Measurements from ENCODE around the gene TC2N.
"Not testable (repeated sequence)": the region's sequence is repeated elsewhere in the genome, so short reads cannot be mapped to it uniquely, and the experiment has no call there.

Gene TC2N

GRCh38 chr14:91867316-91867988, at the start of gene TC2N:
Gene TC2N, minus strand, starts transcription at chr14:91867536. Its CDS starts 53,767 bp downstream, at chr14:91813769.
- DNase-seq (ENCODE audit: low read depth in 2 of 2, low spot score in 1 of 2), result no peak

DNA sequence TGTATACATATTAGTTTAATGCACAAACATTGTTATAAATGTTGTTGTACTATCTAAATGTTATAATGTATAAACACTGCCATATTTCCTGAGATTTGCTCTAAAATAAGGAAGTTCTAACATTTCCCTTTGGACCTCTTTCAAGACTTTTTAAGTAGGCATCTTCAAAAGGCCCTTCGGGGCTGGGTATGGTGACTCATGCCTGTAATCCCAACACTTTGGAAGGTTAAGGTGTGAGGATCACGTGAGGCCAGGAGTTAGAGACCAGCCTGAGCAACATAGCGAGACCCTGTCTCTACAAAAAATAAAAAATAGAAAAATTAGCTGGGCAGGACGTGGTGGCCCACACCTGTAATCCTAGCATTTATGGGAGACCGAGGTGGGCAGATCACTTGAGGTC, 44.7 kb upstream of the TC2N start:
- no peak for DNase-seq (ENCODE audit: low read depth in 2 of 2, low spot score in 1 of 2)

DNA sequence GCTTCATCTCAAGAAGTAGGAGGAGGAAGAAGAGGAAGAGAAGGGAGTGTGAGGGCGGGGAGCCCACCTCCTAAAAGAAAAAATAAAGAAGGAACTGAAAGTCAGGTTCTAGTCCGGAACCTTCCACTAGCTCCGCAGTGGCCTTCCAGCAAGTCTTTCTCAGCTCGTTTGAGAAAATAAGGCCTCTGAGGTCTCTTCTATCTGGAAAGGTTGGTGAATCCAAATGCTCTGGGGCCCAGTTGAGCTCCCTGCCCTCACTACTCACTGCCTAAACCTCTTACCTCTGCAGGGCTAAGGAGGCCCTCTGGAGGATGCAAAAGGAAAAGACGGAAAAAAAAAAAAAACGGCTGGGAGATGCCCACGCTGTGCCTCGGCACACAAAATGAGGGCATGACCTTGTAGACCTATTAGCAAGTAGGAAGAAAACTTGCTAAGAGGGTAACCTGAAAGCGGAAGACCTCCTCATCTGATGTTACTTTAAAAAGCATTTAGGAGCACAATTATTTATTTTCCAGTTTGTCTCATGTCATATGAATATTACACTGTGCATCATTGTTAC, 44.2 kb upstream of the TC2N start:
- no peak for DNase-seq (ENCODE audit: low read depth in 2 of 2, low spot score in 1 of 2)

- no peak for DNase-seq (ENCODE audit: low read depth in 2 of 2, low spot score in 1 of 2)
Measured at GRCh38 chr14:91910196-91910595, 42.9 kb upstream of the TC2N start.

GRCh38 chr14:91906374-91906773, 39.0 kb upstream of the TC2N start:
- no peak for DNase-seq (ENCODE audit: low read depth in 2 of 2, low spot score in 1 of 2)

DNA sequence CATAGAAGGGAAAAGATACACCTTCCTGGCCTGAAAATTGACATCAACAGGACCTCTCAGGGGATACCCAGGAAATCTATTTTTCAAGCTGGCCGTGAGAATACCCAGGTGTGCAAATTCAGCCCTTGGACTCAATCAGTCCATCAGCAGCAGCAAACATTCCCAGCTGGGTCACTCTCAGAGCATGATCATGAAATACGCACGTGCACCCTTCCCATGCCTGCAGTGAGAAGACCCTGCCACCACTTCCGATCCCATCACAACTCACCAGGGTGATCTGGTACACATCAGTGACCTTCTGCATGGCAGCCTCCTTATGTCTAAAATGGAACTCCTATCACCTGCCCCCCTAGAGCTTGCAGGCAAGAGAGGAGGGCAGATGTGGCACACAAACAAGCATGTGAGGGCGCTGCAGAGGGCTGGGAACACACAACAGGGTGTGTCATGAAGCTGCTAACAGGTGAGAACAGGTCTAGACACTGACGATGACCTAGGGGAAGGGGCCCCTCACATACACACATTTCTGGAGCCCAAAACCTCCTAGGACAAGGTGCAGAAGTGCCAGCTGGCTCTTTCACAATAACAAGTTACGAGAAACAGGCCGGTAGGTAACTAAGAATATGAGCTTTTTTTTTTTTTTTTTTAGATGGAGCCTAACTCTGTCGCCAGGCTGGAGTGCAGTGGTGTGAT, 37.8 kb upstream of the TC2N start:
- DNase-seq (ENCODE audit: low read depth in 2 of 2, low spot score in 1 of 2), result no peak

DNA sequence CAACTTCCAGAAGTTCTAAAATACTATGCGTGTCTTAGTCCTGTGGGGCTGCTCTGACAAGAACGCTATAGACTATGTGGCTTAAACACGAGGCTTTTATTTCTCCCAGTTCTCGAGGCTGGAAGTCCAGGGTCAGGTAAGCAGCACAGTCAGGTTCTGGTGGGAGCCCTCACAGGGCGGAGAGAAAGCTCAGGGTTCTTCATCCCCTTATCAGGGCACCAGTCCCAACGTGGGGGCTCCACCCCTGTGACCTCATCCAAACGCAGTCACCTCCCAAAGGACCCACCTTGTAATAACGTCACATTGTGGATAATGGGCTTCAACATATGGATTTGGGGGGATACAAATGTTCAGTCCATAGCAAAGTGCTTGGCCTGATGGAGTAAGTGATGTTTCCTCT, 37.1 kb upstream of the TC2N start:
- DNase-seq (ENCODE audit: low read depth in 2 of 2, low spot score in 1 of 2), result no peak

DNA sequence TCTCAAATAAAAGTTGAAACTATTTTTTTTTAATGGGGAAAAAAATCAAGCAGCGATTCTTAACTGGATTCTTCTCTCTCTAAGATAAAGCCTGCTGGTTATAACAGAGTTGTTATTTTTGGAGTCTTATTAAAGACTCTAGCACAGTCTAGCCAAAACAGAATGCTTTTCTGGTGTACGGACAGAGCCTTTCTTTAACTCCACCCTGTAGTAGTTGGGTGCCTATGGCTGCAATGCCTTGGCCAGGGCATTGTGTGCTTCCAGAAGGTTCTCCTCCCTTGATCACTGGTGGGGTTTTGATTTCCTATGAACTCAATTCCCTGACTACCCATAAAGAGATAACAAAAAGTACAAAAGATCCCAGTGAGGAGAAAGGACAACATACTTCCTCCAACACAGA, 35.7 kb upstream of the TC2N start:
- no peak for DNase-seq (ENCODE audit: low read depth in 2 of 2, low spot score in 1 of 2)

- DNase-seq (ENCODE audit: low read depth in 2 of 2, low spot score in 1 of 2), result no peak
Measured at GRCh38 chr14:91902336-91902735, 35.0 kb upstream of the TC2N start.

- no peak for DNase-seq (ENCODE audit: low read depth in 2 of 2, low spot score in 1 of 2)
Measured at GRCh38 chr14:91901449-91902226, 34.3 kb upstream of the TC2N start.

- no peak for DNase-seq (ENCODE audit: low read depth in 2 of 2, low spot score in 1 of 2)
Measured at GRCh38 chr14:91899806-91900205, 32.5 kb upstream of the TC2N start.

- no peak for DNase-seq (ENCODE audit: low read depth in 2 of 2, low spot score in 1 of 2)
Measured at GRCh38 chr14:91899213-91899612, 31.9 kb upstream of the TC2N start.

DNA sequence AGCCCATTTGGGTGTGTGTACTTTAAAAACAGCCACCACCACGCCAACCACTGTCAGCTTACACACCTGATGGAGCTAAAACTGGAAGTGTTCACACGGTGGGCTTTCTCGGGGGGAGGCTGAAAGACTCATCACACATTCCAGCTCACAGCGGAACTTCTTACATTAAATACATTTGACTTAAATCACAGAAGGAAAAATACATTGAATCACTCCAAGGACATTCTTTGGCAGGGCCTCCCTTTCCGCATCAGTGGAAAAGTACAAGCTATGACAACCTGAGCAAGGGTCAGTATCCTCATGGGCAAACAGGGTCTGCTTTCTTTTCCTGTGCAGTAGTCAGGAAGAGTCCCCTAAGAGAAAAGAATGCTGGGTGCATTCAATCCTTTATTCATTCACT, 31.0 kb upstream of the TC2N start:
- DNase-seq (ENCODE audit: low read depth in 2 of 2, low spot score in 1 of 2), result no peak

GRCh38 chr14:91897716-91898115, 30.4 kb upstream of the TC2N start:
- DNase-seq (ENCODE audit: low read depth in 2 of 2, low spot score in 1 of 2), result not testable (repeated sequence)

DNA sequence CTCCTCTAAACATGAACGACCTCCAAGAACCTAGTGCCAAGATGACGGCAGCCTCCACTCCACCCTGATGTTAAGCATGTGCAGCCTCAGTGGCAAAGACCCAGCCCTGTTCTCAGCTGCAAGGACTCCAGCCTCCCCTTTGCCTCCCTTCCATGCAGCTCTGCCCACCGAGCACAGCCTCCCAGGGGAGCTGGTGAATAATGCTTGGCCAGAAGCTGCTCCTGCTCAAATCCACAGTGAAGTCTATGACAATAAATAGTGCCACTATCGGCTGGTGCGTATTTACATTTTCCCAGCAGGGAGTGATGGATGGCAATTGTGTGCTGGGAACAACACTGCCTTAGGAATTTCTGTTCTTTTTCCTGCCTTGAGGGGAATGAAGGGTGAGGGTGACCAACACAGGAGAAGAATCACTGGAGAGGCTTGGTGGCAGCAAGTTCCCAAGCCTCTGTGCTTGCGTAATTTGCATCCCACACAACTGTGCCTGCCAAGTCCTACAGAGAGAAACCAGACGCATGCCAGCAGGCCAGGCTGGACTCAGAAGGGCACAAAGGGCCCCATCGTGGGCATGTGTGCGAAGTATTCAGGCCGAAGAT, 29.9 kb upstream of the TC2N start:
- no peak for DNase-seq (ENCODE audit: low read depth in 2 of 2, low spot score in 1 of 2)

DNA sequence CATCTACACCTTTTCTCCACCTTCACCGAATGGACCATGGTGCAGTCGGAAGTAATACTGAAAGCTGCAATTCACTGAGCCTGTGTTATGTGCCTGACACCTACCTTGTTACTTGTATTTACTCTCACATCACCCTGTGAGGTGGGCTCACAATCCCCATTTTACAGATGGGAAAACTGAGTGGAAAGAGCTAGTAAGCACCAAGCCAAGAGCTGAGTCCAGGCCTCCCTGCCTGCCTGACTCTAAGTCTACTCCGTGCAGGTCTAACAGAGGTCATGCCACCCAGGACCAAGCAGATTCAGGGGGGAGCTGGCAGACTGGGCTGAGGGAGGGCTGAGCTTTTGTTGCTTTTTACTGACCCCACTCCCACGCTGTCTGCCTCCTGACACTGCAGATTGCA, 29.1 kb upstream of the TC2N start:
- DNase-seq (ENCODE audit: low read depth in 2 of 2, low spot score in 1 of 2), result no peak

- DNase-seq (ENCODE audit: low read depth in 2 of 2, low spot score in 1 of 2), result no peak
Measured at GRCh38 chr14:91893669-91894068, 26.3 kb upstream of the TC2N start.

- no peak for DNase-seq (ENCODE audit: low read depth in 2 of 2, low spot score in 1 of 2)
Measured at GRCh38 chr14:91893007-91893406, 25.7 kb upstream of the TC2N start.

DNA sequence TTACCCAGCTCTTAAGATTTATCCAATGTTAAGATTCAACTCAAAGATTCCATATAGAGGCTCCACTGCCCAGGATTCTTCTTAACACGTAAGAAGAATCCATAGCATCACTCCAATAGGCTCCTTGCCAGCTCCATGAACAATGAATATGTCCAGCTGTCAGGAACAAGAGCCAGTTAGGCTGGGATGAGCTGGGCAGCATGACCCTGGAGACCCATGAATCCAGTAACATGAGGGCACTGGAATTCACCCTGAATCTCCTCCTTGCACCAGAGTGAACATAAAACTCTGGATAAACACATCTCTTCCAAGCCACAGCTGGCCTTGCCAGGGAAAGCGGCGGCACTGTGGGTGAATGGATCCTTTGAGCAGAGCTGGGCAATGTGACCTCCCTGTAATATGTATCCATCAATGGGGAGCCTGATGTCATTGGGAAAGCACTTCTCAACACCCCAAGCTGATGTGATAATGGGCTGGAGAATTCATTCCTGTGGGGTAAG, 24.4 kb upstream of the TC2N start:
- DNase-seq (ENCODE audit: low read depth in 2 of 2, low spot score in 1 of 2), result no peak

DNA sequence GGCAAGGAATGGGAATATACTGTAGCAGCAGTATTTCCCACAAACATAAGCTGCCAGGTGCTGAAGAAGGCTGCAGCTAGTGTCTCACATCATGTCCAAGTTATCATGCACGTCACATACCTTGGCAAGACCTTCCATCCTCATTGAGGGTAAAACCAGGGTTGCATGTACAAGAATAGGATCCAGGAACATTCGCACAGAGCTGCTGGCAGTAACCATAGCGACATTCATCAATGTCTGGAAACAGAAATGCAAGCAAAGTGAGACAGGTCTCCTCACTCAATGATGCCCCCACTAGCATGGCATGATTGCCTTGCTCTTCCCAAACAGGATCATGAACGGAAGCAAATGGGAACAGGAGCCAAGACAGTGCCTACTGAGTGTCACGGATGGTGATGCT, 23.8 kb upstream of the TC2N start:
- DNase-seq (ENCODE audit: low read depth in 2 of 2, low spot score in 1 of 2), result no peak

DNA sequence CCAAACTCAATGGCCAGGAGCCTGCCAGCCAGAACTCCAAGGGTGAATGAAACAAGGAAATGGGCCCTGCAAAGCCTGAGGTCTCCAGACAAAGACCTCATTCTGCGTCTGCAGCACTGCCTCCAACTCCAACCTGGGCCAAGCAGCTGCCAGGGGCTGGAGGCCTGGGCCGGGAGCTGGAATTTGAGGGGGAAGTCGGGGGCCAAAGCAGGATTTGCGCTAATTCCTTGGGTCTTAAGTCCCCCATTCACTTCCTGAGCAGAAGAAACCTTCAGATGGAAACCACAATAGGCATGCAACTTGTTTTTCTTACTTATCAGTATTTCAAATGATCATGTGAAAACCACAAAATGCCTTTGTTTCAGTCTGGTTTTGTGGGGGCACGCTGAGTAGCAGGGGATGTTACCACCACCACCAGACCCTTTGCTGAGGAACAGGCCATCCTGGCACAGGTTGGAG, 23.0 kb upstream of the TC2N start:
- no peak for DNase-seq (ENCODE audit: low read depth in 2 of 2, low spot score in 1 of 2)

Data from stimulated activated CD8-positive, alpha-beta memory T cell treated with anti-CD3 and anti-CD28 coated beads, Interleukin-4, amount 100 ng/mL, for 4 hours (primary cell).